Loucy (cell line): ENCODE measurements around the gene CDK7.

Source experiments
- CTCF ChIP-seq: fragments of 200-600 bp; sonication (generic); conservative IDR thresholded peaks from 2 replicates; pipeline ENCODE4 v1.5.1; 2014; ENCODE audit warnings: mild to moderate bottlenecking, antibody characterized with exemption, low read length
- EZH2phosphoT487 ChIP-seq: fragments of 200-600 bp; IDR thresholded peaks from 2 replicates; pipeline ENCODE4 v1.6.1; 2018; ENCODE audit warnings: antibody characterized with exemption, mild to moderate bottlenecking, moderate library complexity, borderline replicate concordance

GRCh38 chr5:69231281-69231680, 3.4 kb upstream of the CDK7 start:
- no peak for TF ChIP-seq CTCF
- no peak for TF ChIP-seq EZH2phosphoT487
